Measurements from ENCODE around the gene PRIM1. TPM values are rescaled to one million over a fixed set of nuclear protein-coding genes. Genes with fewer than 3 reads are reported as not detected.
"Not testable (repeated sequence)": the region's sequence is repeated elsewhere in the genome, so short reads cannot be mapped to it uniquely, and the experiment has no call there.

PRIM1 gene
- total RNA-seq, 1 experiment from 2014 or later: 37.2 TPM

DNA sequence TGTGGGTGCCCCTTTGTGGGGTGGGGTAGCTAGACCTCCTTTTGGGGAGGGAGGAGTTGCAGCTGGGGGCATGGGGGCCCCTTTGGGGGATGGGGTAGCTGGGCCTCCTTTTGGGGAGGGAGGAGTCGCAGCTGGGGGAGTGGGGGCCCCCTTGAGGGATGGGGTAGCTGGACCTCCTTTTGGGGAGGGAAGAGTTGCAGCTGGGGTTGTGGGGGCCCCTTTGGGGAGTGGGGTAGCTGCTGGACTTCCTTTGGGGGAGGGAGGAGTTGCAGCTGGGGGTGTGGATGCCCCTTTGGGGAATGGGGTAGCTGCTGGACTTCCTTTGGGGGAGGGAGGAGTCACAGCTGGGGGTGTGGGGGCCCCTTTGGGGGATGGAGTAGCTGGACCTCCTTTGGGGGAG lies 34.0 kb downstream of the PRIM1 start:
- DNase-seq (ENCODE audit: low read depth): no peak

DNA sequence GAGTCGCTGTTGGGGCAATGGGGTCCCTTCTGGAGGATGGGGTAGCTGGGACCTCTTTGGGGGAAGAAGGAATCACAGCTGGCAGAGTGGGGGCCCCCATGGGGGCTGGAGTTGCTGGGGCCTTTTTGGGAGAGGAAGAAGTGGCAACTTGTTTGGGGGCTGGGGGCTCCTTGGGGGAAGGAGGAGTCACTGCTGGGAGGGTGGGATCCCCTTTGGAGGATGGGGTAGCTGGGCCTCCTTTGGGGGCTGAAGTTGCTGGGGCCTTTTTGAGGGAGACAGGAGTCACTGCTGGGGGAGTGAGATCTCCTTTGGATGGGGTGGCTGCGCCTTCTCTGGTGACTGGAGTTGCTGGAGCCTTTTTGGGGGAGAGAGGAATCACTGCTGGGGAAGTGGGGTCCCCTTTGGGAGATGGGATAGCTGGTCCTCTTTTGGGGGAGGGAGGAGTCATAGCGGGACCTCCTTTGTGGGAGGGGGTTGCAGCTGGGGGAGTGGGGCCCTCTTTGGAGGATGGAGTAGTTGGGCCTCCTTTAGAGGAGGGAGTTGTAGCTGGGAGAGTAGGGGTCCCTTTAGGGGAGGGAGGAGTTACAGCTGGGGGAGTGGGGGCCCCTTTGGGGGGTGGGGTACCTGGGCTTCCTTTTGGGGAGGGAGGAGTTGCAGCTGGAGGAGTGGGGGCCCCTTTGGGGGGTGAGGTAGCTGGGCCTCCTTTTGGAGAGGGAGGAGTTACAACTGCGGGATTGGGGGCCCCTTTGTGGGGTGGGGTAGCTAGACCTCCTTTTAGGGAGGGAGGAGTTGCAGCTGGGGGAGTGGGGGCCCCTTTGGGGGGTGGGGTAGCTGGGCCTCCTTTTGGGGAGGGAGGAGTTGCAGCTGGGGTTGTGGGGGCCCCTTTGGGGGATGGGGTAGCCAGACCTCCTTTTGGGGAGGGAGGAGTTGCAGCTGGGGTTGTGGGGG lies 34.9 kb downstream of the PRIM1 start:
- no peak for DNase-seq (ENCODE audit: low read depth)

DNA sequence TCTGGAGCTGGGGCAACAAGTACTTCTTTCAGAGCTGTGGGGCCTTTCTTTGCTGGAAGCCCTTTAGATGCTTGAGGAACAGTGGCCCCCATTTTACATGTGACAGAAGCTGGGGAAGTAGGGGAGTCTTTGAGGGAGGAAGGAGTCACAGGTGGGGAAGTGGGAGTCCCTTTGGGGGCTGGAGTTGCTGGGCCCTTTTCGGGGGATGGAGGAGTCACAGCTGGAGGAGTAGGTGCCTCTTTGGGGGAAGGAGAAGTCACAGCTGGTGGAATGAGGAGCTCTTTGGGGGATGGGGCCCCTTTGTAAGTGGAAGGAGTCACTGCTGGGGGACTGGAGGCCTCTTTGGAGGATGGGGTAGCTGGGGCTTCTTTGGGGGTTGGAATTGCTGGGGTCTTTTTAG lies 35.7 kb downstream of the PRIM1 start:
- DNase-seq (ENCODE audit: low read depth): no peak

DNA sequence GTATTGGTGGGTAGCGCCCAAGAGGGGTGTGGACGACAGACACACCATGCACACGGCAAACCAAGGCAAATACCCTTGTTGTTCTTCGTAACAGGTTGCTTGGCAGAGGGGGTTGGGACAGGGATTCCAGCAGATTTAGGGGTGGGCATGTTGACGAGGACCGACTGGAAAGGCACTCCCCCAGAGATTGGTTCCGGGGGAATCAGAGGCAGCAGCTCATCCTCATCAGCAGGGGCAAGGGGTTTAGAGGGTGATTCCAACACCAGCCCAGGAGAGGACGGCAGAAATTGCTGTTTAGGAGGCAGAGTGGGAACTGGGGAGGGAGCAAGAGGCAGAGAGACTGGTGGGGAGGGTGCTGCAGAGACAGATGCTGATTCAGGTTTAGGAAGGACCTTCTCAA lies 36.3 kb downstream of the PRIM1 start:
- no peak for DNase-seq (ENCODE audit: low read depth)

DNA sequence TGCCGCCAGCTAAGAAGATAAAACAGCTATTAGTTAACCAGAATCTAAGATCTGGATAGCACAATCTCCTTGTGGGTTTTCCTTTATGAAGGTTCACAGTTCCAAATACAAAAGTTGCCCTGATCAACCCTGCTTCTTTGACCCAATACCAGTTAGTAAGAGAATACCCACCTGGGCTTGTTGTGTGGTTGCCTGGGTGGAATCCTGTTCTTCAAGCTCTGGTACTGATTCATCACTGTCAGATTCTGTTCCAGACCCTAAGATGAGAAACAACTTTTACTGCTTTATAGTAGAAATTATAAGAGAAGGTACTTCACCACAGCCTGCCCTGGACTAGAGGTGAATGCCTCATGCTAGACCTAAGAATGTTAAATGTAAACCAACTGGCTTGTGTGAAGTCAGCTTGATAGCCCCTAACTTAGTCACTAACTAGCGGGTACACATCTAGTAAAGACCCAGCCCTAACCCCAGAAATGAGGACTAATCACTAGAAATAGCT lies 37.6 kb downstream of the PRIM1 start:
- no peak for DNase-seq (ENCODE audit: low read depth)

DNA sequence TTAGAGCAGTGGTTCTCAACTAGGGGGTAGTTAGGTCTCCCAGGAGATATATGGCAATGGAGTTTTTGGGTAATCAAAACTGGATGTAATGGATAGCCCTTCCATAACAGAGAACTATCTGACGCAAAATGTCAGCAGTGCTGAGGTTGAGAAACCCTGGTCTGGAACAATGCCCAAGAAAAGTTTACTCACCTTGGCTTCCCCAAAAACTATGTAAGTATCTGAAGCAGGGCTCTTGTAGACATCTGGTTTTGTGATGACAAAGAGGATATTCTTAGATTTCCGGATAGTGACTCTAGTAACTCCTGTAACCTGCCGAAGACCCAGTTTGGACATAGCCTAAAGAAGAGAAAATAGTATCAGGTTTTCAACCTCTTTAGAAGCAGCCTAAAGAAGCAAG lies 38.8 kb downstream of the PRIM1 start:
- no peak for DNase-seq (ENCODE audit: low read depth)

DNA sequence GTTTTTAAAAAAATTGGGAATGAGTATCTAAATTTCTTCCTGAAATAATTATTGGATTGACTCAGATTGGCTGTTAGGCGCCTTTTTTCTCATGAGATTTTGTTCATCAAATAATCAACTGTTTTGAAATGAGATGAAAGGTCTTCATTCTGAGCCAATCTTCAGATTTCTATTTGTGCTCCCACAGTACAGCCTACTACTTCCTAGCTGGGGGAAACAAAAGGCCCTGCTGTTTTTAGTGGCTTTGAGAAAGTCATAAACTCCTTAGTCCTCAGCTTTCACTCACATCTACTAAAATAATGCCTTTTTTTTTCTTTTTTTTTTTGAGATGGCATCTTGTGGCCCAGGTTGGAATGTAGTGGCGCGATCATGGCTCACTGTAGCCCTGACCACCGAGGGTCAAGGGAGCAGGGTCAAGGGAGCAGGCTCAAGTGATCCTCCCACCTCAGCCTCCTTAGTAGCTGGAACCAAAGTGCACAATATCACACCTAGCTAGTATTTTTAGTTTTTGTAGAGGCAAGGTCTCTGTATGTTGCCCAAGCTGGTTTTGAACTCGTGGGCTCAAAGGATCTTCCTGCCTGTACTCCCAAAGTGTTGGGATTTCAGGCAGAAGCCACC lies 42.3 kb downstream of the PRIM1 start:
- DNase-seq (ENCODE audit: low read depth): no peak

DNA sequence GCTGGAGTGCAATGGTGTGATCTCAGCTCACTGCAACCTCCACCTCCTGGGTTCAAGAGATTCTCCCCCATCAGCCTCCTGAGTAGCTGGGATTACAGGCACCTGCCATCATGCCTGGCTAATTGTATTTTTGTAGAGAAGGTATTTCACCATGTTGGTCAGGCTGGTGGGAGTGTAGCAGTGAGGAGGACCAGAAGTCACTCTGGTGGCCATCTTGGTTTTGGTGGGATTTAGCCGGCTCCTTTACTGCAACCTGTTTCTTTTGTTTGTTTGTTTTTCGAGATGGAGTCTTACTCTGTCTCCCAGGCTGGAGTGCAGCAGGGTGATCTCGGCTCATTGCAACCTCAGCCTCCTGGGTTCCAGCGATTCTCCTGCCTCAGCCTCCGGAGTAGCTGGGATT lies 47.6 kb downstream of the PRIM1 start:
- DNase-seq (ENCODE audit: low read depth): not testable (repeated sequence)

DNA sequence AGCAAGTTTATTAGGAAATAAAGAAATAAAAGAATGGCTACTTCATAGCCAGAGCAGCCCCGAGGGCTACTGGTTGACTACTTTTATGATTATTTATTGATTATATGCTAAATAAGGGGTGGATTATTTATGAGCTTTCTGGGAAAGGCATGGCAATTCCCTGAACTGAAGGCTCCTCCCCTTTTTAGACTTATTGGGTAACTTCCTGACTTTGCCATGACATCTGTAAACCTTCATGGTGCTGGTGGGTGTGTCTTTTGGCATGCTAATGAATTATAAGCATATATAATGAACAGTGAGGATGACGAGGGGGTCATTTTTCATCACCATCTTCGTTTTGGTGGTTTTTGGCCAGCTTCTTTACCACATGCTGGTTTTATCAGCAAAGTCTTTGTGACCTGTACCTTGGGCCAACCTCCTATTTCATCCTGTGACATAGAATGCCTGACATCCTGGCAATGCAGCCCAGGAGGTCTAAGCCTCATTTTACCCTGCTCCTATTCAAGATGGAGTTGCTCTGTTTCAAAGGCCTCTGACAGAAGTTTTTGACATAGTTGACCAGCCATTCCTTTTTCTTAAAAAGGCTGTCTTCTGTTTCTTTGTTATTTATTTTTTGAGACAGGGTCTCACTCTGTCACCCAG lies 53.0 kb downstream of the PRIM1 start:
- no peak for DNase-seq (ENCODE audit: low read depth)

DNA sequence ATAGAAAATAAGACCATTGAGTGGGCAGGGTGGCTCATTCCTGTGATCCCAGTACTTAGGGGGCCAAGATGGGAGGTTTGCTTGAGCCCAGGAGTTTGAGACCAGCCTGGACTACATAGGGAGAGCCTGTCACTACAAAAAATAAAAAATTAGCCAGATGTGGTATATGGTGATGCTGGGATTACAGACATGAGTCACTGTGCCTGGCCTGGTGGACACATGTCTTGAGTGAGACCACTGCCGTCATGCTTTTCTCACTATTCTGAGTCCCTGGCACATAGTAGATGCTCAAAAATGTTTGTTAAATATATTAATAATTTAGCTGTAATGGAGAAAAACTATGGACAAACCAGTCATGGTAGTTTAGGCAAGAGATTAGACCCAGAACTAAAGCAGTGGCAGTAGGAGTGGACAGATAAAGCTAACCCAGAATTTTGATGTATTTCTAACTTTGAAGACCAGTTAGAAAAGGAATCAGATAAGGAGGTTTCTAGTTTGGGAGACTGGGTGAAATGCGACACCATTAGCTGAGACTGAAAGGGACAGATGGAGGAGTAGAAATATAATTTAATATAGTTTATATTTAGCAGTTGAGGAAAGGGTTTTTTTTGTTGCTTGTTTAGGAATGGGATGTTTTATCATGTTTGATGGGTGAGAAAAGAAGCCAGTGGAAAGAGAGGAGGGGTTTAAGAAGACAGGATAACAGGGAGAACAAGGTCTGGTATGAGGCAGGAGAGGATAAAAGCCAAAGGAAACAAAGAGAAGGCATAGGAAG lies 56.6 kb downstream of the PRIM1 start:
- DNase-seq (ENCODE audit: low read depth): peak; percentile 74

DNA sequence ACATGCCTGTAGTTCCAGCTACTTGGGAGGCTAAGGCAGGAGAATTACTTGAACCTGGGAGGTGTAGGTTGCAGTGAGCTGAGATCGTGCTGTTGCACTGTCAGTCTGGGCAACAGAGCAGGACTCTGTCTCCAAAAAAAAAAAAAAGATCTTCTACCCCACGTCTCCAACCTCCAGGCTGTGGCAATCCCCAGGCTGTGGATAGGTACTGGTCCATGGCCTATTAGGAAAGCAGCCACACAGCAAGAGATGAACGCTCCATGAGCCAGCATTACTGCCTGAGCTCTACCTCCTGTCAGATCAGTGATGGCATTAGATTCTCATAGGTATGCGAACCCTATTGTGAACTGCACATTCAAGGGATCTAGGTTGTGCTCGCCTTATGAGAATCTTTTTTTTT lies 58.0 kb downstream of the PRIM1 start:
- DNase-seq (ENCODE audit: low read depth): no peak

DNA sequence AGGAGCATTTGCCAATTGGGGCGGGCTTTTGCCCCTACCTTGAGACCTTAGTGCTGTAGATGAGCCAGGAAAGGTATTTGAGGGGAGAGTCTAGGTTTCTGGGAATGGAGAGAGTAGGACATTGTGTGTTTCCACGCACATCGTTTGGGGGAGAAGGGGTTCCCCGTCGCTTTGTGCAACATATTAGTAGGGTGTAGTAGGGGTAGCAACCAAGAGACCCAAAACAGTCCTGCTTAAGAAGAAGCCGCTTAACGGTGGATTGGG lies 63.3 kb downstream of the PRIM1 start:
- no peak for DNase-seq (ENCODE audit: low read depth)

DNA sequence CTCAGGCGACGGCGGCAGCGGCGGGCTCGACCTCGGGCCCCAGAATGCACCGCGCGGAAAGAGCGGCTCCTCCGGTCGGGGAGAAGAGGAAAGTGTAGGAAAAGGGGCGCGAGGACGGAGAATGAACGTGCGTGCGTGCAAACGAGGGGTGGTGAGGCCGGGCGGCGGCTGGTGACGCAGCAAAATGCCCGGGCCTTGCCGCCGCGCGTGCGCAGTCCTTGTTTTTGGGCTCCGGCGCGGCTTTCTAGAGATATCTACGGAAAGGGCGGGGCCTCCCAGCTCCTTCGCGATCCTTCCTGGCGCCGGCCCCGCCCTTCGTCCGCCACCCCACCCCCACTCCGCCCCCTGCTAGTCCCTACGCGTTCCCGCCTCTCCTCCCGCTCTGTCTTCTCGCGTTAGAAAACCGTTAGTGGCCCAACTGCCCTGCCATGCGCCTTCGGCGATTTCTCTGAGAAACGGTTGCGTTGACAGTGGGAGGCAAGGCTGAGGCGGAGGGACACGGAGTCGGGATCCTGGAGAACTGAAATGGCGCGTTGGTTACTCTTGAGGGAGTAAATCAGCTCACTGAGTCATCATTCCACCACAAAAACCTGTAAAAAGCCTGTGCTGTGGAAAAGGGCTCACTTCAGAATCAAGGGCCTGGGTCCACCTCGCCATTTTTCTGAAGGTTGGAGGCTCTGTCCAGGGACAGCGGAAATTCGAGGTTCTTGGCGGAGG lies 63.8 kb downstream of the PRIM1 start, which contains the start of gene PTGES3:
Gene PTGES3 (minus strand): TSS at position 156 of the 717 bp plus-strand sequence. CDS start 285 bp downstream, outside the sequence.
- peak; percentile 97 for DNase-seq (ENCODE audit: low read depth)

DNA sequence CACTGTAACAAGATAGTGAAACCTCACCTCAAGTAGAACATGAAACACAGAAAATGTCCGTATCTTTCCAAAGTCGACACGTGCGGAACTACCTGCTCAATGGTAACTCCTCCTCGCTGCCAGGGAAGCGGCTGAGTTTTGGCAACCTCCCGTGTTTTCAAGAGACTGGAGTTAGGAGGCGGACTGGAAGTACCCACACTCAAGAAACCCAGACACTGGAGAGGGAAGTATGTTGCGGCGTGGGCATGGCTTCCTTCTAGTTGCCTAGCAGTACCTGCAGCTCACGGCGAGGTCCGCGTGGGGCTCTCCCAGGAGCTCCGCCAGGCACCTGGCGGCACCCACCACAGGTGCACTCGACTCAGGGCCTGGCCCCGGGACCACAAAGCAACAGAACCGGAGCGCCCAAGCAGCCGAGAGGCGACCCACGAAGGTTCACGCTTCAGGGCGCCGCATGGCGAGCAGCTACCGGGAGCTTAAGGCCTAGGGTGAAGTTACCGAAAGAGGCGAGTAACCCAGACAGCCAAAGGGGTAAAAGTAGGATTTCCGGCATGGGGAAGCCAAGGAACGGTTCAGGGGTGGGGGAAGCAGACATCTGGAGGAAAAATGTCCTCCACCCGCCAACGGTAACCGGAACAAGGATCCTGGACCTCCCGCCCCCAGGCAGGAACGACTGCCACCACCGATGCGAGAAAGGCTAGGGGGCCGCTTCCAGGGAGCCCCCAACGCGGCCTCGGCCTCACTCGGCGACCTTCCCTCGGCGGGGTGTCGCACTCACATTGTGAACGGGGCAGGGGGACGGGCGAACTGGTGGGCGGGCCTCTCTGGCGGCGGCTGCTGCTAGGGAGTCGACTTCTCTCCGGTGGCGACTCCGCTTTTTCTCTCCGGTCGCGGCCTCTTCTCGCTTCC lies 64.6 kb downstream of the PRIM1 start:
- peak; percentile 18 for DNase-seq (ENCODE audit: low read depth)

DNA sequence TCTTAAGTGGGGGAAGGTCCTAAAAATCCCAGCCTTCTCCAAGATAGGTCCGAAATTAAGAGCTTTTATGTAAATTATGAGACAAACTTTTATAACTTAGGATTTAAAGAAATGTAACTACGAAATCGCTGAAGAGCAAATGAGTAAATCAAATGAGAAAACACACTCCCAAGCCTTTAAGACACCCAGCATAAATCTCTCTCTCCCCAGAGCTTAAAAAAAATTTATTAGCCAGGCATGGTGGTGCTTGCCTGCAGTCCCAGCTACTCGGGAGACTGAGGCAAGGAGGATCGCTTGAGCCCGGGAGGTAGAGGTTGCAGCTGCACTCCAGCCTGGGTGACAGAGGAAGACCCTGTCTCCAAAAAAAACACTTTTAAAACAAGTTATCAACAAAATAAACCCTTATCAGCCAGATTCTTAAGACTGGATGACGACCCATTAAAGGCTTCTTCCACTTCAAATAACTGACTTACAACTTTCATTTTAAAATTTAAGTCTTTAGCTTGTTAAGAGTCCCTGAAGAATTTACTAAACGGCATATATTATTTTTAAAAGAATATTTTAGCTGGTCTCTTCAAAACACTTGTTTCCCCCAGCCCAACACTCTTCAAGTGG lies 67.3 kb downstream of the PRIM1 start:
- no peak for DNase-seq (ENCODE audit: low read depth)

DNA sequence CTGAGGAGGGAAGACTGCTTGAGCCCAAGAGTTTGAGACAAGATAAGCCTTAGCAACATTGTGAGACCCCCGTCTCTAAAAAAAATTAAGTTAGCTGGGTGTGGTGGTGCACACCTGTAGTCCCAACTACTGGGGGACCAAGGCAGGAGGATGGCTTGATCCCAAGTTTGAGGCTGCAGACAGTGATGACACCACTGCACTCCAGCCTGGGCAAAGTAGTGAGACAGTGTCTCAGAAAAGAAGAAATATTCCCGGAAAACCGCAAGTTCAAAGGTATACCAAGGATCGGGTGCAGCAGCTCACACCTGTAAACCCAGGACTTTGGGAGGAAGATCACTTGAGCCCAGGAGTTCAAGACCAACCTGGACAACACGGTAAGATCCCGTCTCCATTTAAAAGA lies 69.8 kb downstream of the PRIM1 start:
- DNase-seq (ENCODE audit: low read depth): no peak

Measured in LHCN-M2 (cell line).